CD4-positive, CD25-positive, alpha-beta regulatory T cell (primary cell): ENCODE data around the gene HDAC4. TPM values are rescaled to one million over a fixed set of nuclear protein-coding genes. Genes with fewer than 3 reads are reported as not detected.
A peak's percentile ranks its signal among the peaks of the same experiment; 100 is the strongest.

Experiments
- ATAC-seq, 2 donors: fragments of 150-1000 bp; cut with Tn5 transposase; one replicate each; pipeline ENCODE4 v1.10.0; 2021; ENCODE audit warnings: low read depth in 2 of 2, moderate number of reproducible peaks in 2 of 2, moderate library complexity in 1 of 2
- DNase-seq, 3 donors: peaks; one replicate each; pipeline versions ENCODE4 v3.0.0 to v3.0.0-alpha.2; 2012 to 2022; ENCODE audit warnings: mixed read lengths in 1 of 3
- H3K27ac ChIP-seq: one replicate; pipeline ENCODE4 v1.7.0; 2013; ENCODE audit warnings: mild to moderate bottlenecking, low read length; ENCODE audit not compliant: insufficient read depth, poor library complexity, severe bottlenecking
- H3K27me3 ChIP-seq: one replicate; pipeline ENCODE4 v1.7.0; 2013; ENCODE audit warnings: low read length; ENCODE audit not compliant: control insufficient read depth, insufficient read depth
- H3K36me3 ChIP-seq: one replicate; pipeline ENCODE4 v1.7.0; 2013; ENCODE audit warnings: mild to moderate bottlenecking, low read length, moderate library complexity; ENCODE audit not compliant: control insufficient read depth, insufficient read depth
- H3K4me1 ChIP-seq: 2 replicates; pipeline ENCODE4 v1.7.0; 2013; ENCODE audit warnings: mild to moderate bottlenecking, low read length; ENCODE audit not compliant: insufficient read depth, control insufficient read depth, poor library complexity, severe bottlenecking
- H3K4me3 ChIP-seq: one replicate; pipeline ENCODE4 v1.7.0; 2013; ENCODE audit warnings: low read depth, mild to moderate bottlenecking, low read length, moderate library complexity
- H3K9me3 ChIP-seq, 2 experiments: 1 replicate in 1 of 2; 2 replicates in 1 of 2; pipeline ENCODE4 v1.7.0; 2013; ENCODE audit warnings: low read length in 2 of 2, mild to moderate bottlenecking in 1 of 2, moderate library complexity in 1 of 2; ENCODE audit not compliant: control insufficient read depth in 2 of 2
- H3K27ac Mint-ChIP-seq, 3 donors: one replicate each; pipeline ENCODE4 v1.8.0; 2020 to 2022; ENCODE audit warnings: mild to moderate bottlenecking in 3 of 3, mixed read lengths in 3 of 3, moderate library complexity in 2 of 3
- H3K27me3 Mint-ChIP-seq: one replicate; pipeline ENCODE4 v1.8.0; 2022; ENCODE audit warnings: mild to moderate bottlenecking, mixed read lengths
- H3K36me3 Mint-ChIP-seq: one replicate; pipeline ENCODE4 v1.8.0; 2020; ENCODE audit warnings: mixed read lengths
- H3K4me1 Mint-ChIP-seq, 4 donors: one replicate each; pipeline ENCODE4 v1.8.0; 2020 to 2022; ENCODE audit warnings: mixed read lengths in 4 of 4, mild to moderate bottlenecking in 1 of 4
- H3K4me3 Mint-ChIP-seq, 4 donors: one replicate each; pipeline ENCODE4 v1.8.0; 2020 to 2022; ENCODE audit warnings: mild to moderate bottlenecking in 4 of 4, mixed read lengths in 4 of 4, moderate library complexity in 3 of 4
- H3K9me3 Mint-ChIP-seq, 7 donors: one replicate each; pipeline ENCODE4 v1.8.0; 2020 to 2022; ENCODE audit warnings: mixed read lengths in 7 of 7, mild to moderate bottlenecking in 3 of 7, moderate library complexity in 2 of 7
- polyA plus RNA-seq, 4 donors: library from polyadenylated mRNA; unstranded; fragments of 300-500 nt; fragmentation: Illumina TruSeq; gene quantifications; one replicate each; pipeline ENCODE4 v1.2.3, GENCODE V29; 2021
- total RNA-seq: library from RNA; stranded (reverse); gene quantifications from one replicate; pipeline ENCODE4 v1.2.3, GENCODE V29; 2022

The HDAC4 gene
- total and polyA plus RNA-seq, 5 donors from 2014 or later: 6.5 to 118 (median 8.6) TPM

DNA sequence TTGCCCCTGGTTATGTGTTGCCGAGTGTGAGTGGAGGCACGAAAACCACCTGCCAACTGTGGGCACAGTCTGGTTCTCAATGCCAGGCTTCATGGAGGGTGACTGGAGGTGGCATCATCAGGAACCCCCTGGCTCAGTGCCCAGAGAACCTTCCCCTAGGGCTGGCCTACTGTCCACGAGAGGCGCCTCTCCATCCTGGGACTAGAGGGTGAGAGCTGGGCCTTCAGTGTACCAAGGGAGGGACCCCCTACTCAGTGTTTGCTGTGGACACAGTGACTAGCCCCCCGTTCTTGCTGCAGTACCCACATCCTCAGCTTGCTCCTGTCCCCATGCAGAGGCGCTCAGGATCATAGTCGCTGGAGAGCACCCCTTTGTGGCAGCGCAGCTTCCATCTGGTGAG lies 202.6 kb downstream of the HDAC4 start:
- peaks cover 5 to 34% (median 14%) of the 10 kb centered on the region in 4 donors for H3K4me1 Mint-ChIP-seq
- H3K36me3 ChIP-seq: peaks cover 28% of the 10 kb centered on the region
- peaks cover 32% of the 10 kb centered on the region for H3K36me3 Mint-ChIP-seq
- no peak overlapping the region for H3K4me3 ChIP-seq
- no peak for ATAC-seq
- H3K27me3 Mint-ChIP-seq: no peaks in the 10 kb centered on the region
- H3K27me3 ChIP-seq: no peaks in the 10 kb centered on the region
- H3K27ac Mint-ChIP-seq: no peak overlapping the region
- peaks cover 0 to 2% (median 0%) of the 10 kb centered on the region in 7 donors for H3K9me3 Mint-ChIP-seq
- no peak overlapping the region for H3K27ac ChIP-seq
- DNase-seq: no peak
- H3K9me3 ChIP-seq: no peaks in the 10 kb centered on the region
- no peak overlapping the region for H3K4me3 Mint-ChIP-seq
- no peaks in the 10 kb centered on the region for H3K4me1 ChIP-seq

DNA sequence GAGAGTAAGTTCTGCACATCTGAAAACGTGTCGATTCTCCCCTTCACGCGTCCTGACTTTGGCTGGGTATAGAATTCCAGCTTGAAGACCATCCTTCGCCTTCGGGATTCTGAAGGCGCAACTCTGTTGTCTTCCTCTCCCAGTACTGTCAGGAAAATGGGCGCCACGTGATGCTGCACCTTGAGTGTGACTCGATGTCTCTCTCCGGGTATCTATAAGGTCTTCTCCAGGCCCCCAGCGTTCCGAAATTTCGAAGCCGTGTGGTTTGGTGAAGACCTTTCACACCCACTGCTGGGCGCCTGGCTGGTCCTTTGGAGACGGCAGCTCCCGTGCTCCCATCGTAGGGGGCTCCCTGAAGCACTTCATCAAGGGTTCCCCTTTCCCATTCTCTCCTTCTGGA lies 203.7 kb downstream of the HDAC4 start:
- H3K9me3 Mint-ChIP-seq: peaks cover 0 to 2% (median 0%) of the 10 kb centered on the region in 7 donors
- no peak for ATAC-seq
- peaks cover 28% of the 10 kb centered on the region for H3K36me3 ChIP-seq

DNA sequence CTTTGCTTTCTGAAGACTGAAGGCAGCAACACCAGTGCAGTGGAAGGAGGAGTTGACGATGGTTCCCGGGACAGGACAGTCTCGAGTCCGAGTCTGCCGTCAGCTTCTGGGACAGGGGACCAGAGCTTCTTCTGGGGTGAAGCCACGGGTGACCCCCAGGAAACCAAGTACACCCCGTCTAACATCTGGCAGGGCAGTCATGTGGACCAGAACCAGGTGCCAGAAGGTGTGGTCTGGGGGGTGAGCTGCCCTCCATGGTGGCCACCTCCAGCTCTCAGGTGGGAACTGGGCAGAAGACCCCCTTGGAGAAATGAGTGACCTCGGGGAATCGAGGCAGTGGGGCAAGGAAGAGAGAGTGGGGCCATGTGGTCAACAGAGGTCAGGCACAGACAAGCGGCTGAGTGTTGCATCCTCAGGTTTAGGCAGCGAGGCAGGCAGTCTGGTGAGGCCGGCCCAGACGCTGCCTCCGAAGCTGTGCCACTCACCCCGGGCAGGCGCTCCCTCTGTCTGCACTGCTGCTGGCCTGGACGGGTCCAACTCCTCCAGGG lies 204.3 kb downstream of the HDAC4 start:
- H3K27me3 Mint-ChIP-seq: no peaks in the 10 kb centered on the region
- H3K4me3 ChIP-seq: no peak overlapping the region
- H3K4me1 ChIP-seq: no peaks in the 10 kb centered on the region
- ATAC-seq (no peak), DNase-seq (no peak)
- H3K4me3 Mint-ChIP-seq: no peak overlapping the region
- H3K9me3 ChIP-seq: no peaks in the 10 kb centered on the region
- peaks cover 0 to 28% (median 10%) of the 10 kb centered on the region in 4 donors for H3K4me1 Mint-ChIP-seq
- H3K9me3 Mint-ChIP-seq: peaks cover 0 to 2% (median 0%) of the 10 kb centered on the region in 7 donors
- H3K36me3 ChIP-seq: peaks cover 28% of the 10 kb centered on the region
- no peaks in the 10 kb centered on the region for H3K27me3 ChIP-seq
- H3K27ac Mint-ChIP-seq: peak overlapping the region in 1 of 3 donors; percentile 33
- H3K27ac ChIP-seq: no peak overlapping the region
- peaks cover 26% of the 10 kb centered on the region for H3K36me3 Mint-ChIP-seq

More for the DNA sequence above, 203.7 kb downstream of the HDAC4 start:
- no peak for DNase-seq
- no peaks in the 10 kb centered on the region for H3K27me3 ChIP-seq
- Mint-ChIP-seq H3K27me3 (no peaks in the 10 kb centered on the region), H3K4me1 (peaks cover 3 to 33% (median 11%) of the 10 kb centered on the region in 4 donors), H3K36me3 (peaks cover 26% of the 10 kb centered on the region), H3K27ac (peak overlapping the region in 2 of 3 donors; percentile 33 to 85), H3K4me3 (no peak overlapping the region)
- H3K4me1 ChIP-seq: no peaks in the 10 kb centered on the region
- H3K4me3 ChIP-seq: no peak overlapping the region
- no peak overlapping the region for H3K27ac ChIP-seq
- H3K9me3 ChIP-seq: no peaks in the 10 kb centered on the region

DNA sequence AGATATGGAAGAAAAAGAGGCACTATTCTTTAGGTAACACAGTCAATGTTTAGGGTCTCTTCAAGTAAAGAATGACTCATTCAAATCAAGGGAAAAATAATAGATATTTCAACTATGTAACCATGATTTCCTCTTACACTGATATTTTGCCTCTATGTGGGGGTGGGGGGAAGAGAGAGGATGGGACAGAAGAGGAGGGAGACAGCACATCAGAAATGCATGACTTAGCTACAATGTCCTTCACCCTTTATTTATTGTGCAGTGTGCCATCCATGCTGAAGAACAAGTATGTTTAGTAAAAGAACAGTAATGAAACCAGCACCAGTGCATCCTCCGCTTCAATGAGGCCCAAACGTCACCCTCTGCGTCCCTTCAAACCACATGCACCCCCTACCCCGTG lies 204.8 kb downstream of the HDAC4 start:
- H3K36me3 ChIP-seq: peaks cover 28% of the 10 kb centered on the region

DNA sequence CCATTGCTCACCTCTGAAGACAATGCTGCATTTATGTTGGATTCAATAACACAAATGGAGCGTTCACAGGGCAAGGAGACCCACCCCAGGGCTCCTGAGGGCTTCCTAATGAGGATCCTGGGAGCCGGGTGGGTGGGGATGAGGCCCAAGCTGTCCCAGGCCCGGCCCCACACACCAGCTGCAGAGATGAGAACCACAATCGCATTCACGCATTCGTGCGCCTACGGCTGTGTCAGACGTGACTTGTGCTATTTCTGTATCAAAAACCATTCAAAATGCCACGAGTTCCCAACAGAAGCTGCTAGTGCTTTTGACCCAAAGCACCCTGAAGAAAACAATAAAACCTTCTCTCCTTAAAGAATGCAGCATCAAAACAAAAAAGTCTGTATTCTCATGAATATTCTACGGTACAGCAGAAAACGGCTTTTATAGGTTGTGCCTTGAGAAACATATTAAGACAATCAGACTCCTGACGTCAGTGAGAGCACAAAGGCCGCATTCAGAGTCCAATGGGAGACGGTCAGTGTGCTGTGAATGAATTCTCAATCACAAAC lies 205.4 kb downstream of the HDAC4 start:
- ATAC-seq (no peak), DNase-seq (no peak)
- Mint-ChIP-seq H3K27me3 (no peaks in the 10 kb centered on the region), H3K36me3 (peaks cover 31% of the 10 kb centered on the region), H3K27ac (no peak overlapping the region), H3K4me1 (peaks cover 0 to 24% (median 10%) of the 10 kb centered on the region in 4 donors), H3K4me3 (no peak overlapping the region), H3K9me3 (peaks cover 0 to 2% (median 0%) of the 10 kb centered on the region in 7 donors)
- no peaks in the 10 kb centered on the region for H3K27me3 ChIP-seq
- no peak overlapping the region for H3K4me3 ChIP-seq
- no peaks in the 10 kb centered on the region for H3K9me3 ChIP-seq
- H3K4me1 ChIP-seq: no peaks in the 10 kb centered on the region
- H3K27ac ChIP-seq: no peak overlapping the region
- peaks cover 30% of the 10 kb centered on the region for H3K36me3 ChIP-seq

More for the DNA sequence above, 204.8 kb downstream of the HDAC4 start:
- ATAC-seq (no peak), DNase-seq (no peak)
- Mint-ChIP-seq H3K36me3 (peaks cover 26% of the 10 kb centered on the region), H3K4me3 (no peak overlapping the region), H3K27ac (no peak overlapping the region), H3K4me1 (peaks cover 0 to 28% (median 10%) of the 10 kb centered on the region in 4 donors), H3K9me3 (peaks cover 0 to 2% (median 0%) of the 10 kb centered on the region in 7 donors), H3K27me3 (no peaks in the 10 kb centered on the region)
- Histone ChIP-seq H3K27ac (no peak overlapping the region), H3K9me3 (no peaks in the 10 kb centered on the region), H3K4me1 (no peaks in the 10 kb centered on the region), H3K4me3 (no peak overlapping the region), H3K27me3 (no peaks in the 10 kb centered on the region)

DNA sequence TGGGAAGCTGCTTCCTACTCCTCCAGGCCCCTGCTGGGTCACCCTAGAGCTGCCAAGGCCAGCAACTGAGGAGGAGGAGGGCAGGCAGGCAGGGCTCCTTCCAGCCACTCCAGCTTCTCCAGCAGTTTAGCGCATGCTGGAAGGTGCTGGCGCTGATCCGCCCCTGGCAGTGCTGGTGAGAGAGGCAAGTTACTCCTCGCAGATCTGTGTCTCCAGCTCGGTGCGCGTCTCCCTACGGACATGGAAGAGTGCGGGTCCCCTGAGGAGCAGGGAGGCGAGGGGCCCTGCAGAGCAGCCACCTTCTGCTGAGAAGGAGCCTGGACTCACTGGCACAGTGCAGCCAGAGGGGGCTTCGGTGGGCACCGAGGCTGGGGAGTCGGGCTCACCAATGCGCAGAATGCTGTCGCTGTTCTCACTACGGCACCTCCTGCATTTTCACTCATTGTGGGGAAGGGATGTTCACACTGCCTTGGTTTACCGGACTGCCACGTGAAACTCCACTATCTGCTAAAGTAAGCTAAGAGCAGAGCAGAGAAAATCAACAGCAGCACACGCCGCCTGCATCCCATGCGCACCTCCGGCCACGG lies 206.0 kb downstream of the HDAC4 start:
- no peak overlapping the region for H3K4me3 ChIP-seq
- no peaks in the 10 kb centered on the region for H3K27me3 ChIP-seq
- Mint-ChIP-seq H3K4me1 (peaks cover 0 to 22% (median 10%) of the 10 kb centered on the region in 4 donors), H3K27me3 (no peaks in the 10 kb centered on the region), H3K9me3 (no peaks in the 10 kb centered on the region), H3K4me3 (no peak overlapping the region), H3K36me3 (peaks cover 34% of the 10 kb centered on the region), H3K27ac (peak overlapping the region in 1 of 3 donors; percentile 41)
- peaks cover 34% of the 10 kb centered on the region for H3K36me3 ChIP-seq
- no peaks in the 10 kb centered on the region for H3K9me3 ChIP-seq
- no peak for DNase-seq
- H3K27ac ChIP-seq: no peak overlapping the region
- no peaks in the 10 kb centered on the region for H3K4me1 ChIP-seq
- ATAC-seq: no peak

DNA sequence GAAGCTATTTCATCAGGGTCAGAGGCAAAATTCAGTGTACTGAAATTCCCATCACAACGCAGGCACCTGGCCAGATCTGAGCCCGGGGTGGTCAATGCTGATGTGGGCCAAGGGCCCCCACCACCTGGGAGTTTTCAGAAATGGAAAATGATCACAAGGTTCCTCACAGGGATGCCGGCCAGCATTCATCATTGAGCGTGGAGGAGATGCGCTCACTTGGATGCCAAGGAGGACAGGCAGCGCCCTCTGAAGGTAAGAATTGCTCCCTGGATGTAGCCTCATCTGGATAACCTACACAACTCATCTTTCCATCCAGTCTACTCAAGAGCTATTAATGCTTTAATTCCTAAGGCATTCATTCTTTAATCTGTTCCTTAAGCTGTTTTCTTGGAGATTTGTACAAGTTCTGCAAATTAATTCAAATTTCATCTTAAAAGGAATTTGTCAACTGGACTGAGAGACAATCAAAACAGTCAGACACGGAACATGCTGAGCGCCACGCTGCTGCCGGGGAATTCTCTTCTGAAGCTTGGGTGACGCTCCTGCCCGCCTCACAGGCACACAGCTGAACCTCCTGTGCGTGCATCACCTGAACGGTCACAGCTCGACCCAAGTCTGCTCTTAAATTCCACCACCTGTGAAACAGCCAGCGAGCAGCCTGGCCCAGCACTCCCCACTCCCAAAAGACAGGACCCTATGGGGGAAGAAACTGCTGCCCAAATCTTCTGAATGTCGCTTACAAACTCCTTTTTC lies 206.7 kb downstream of the HDAC4 start:
- peaks cover under 1 to 4% of the 10 kb centered on the region in 2 experiments for H3K9me3 ChIP-seq
- Mint-ChIP-seq H3K4me3 (no peak overlapping the region), H3K36me3 (peaks cover 32% of the 10 kb centered on the region), H3K27ac (peak overlapping the region in 1 of 3 donors; percentile 41), H3K4me1 (peaks cover 0 to 22% (median 10%) of the 10 kb centered on the region in 4 donors), H3K27me3 (no peaks in the 10 kb centered on the region), H3K9me3 (no peaks in the 10 kb centered on the region)
- no peaks in the 10 kb centered on the region for H3K4me1 ChIP-seq
- no peak for DNase-seq
- H3K4me3 ChIP-seq: no peak overlapping the region
- H3K36me3 ChIP-seq: peaks cover 39% of the 10 kb centered on the region
- ATAC-seq: no peak
- H3K27ac ChIP-seq: no peak overlapping the region
- H3K27me3 ChIP-seq: no peaks in the 10 kb centered on the region
